Osteoblast (primary cell): ENCODE results near the gene KIF1B. TPM values are rescaled to one million over a fixed set of nuclear protein-coding genes. Genes with fewer than 3 reads are reported as not detected.

Source experiments
- DNase-seq: peaks from one replicate; pipeline ENCODE4 v3.0.0; 2011; ENCODE audit warnings: low spot score, mixed read lengths; ENCODE audit not compliant: insufficient read length; ENCODE audit errors: missing footprints
- H2AFZ ChIP-seq: 2 replicates; pipeline ENCODE4 v1.6.0; 2011; ENCODE audit warnings: mild to moderate bottlenecking, low read length
- H3K27ac ChIP-seq: 2 replicates; pipeline ENCODE4 v1.5.1; 2011; ENCODE audit warnings: mild to moderate bottlenecking, low read depth, low read length, moderate library complexity
- H3K27me3 ChIP-seq: 2 replicates; pipeline ENCODE4 v1.6.0; 2012; ENCODE audit warnings: mild to moderate bottlenecking, control low read depth, inconsistent platforms, low read length, moderate library complexity; ENCODE audit not compliant: insufficient read depth
- H3K36me3 ChIP-seq: 2 replicates; pipeline ENCODE4 v1.5.1; 2011; ENCODE audit warnings: mild to moderate bottlenecking, low read length, control low read depth, moderate library complexity; ENCODE audit not compliant: insufficient read depth
- H3K4me1 ChIP-seq: 2 replicates; pipeline ENCODE4 v1.5.1; 2011; ENCODE audit warnings: mild to moderate bottlenecking, low read length, control low read depth, moderate library complexity; ENCODE audit not compliant: insufficient read depth
- H3K4me2 ChIP-seq: 2 replicates; pipeline ENCODE4 v1.6.0; 2011; ENCODE audit warnings: mild to moderate bottlenecking, low read length; ENCODE audit not compliant: insufficient read depth
- H3K4me3 ChIP-seq: fragments of 200-600 bp; sonication (generic); 3 replicates; pipeline ENCODE4 v1.5.1; 2012; ENCODE audit warnings: mild to moderate bottlenecking, low read length, inconsistent platforms; ENCODE audit not compliant: insufficient read depth
- H3K79me2 ChIP-seq: 2 replicates; pipeline ENCODE4 v1.6.0; 2012; ENCODE audit warnings: mild to moderate bottlenecking, low read length, control low read depth, inconsistent platforms; ENCODE audit not compliant: insufficient read depth
- H3K9me3 ChIP-seq: 2 replicates; pipeline ENCODE4 v1.5.1; 2011; ENCODE audit warnings: low read depth, low read length, control low read depth
- H4K20me1 ChIP-seq: 2 replicates; pipeline ENCODE4 v1.6.0; 2012; ENCODE audit warnings: mild to moderate bottlenecking, low read length, control low read depth; ENCODE audit not compliant: insufficient read depth
- CTCF ChIP-seq: IDR thresholded peaks from 2 replicates; pipeline ENCODE4 v1.5.1; 2011; ENCODE audit warnings: mild to moderate bottlenecking, low read depth, low read length, moderate library complexity; ENCODE audit errors: extremely low read depth
- total RNA-seq: library from RNA; depleted of rRNA; stranded (reverse); fragments of >200 nt; gene quantifications from 2 replicates; pipeline ENCODE4 v1.2.3, GENCODE V29; 2012

KIF1B gene
- total RNA-seq, 1 donor: 35.8 TPM

GRCh38 chr1:10380594-10381275 lies 170.4 kb downstream of the KIF1B start:
- Histone ChIP-seq H3K4me2 (peak overlapping the region; percentile 69), H3K9me3 (no peaks in the 10 kb centered on the region), H3K79me2 (no peaks in the 10 kb centered on the region), H2AFZ (no peak overlapping the region), H3K4me1 (peaks cover 17% of the 10 kb centered on the region), H3K27ac (peak overlapping the region; percentile 81), H4K20me1 (no peaks in the 10 kb centered on the region), H3K36me3 (peaks cover 15% of the 10 kb centered on the region), H3K27me3 (no peaks in the 10 kb centered on the region), H3K4me3 (no peak overlapping the region)
- peak; percentile 97 for DNase-seq
- TF ChIP-seq CTCF: no peak

GRCh38 chr1:10383630-10384029 lies 173.3 kb downstream of the KIF1B start:
- Histone ChIP-seq H3K4me1 (peaks cover 27% of the 10 kb centered on the region), H2AFZ (no peak overlapping the region), H3K4me2 (no peak overlapping the region), H3K36me3 (peaks cover under 1% of the 10 kb centered on the region), H4K20me1 (no peaks in the 10 kb centered on the region), H3K4me3 (no peak overlapping the region), H3K9me3 (no peaks in the 10 kb centered on the region), H3K27me3 (no peaks in the 10 kb centered on the region), H3K79me2 (no peaks in the 10 kb centered on the region), H3K27ac (no peak overlapping the region)
- no peak for DNase-seq
- no peak for TF ChIP-seq CTCF

GRCh38 chr1:10384219-10384618 lies 173.8 kb downstream of the KIF1B start:
- H3K9me3 ChIP-seq: no peaks in the 10 kb centered on the region
- no peaks in the 10 kb centered on the region for H3K27me3 ChIP-seq
- DNase-seq: no peak
- H2AFZ ChIP-seq: no peak overlapping the region
- peaks cover 27% of the 10 kb centered on the region for H3K4me1 ChIP-seq
- no peaks in the 10 kb centered on the region for H3K79me2 ChIP-seq
- no peak overlapping the region for H3K27ac ChIP-seq
- no peak overlapping the region for H3K4me3 ChIP-seq
- H3K36me3 ChIP-seq: no peaks in the 10 kb centered on the region
- H3K4me2 ChIP-seq: no peak overlapping the region
- no peak for TF ChIP-seq CTCF
- no peaks in the 10 kb centered on the region for H4K20me1 ChIP-seq

GRCh38 chr1:10386761-10387676 lies 176.6 kb downstream of the KIF1B start:
- Histone ChIP-seq H3K36me3 (no peaks in the 10 kb centered on the region), H3K4me2 (peak overlapping the region; percentile 81), H3K4me1 (peaks cover 16% of the 10 kb centered on the region), H4K20me1 (no peaks in the 10 kb centered on the region), H3K9me3 (no peaks in the 10 kb centered on the region), H3K79me2 (no peaks in the 10 kb centered on the region), H2AFZ (peak overlapping the region; percentile 49), H3K27ac (peak overlapping the region; percentile 90), H3K4me3 (peak overlapping the region; percentile 52), H3K27me3 (no peaks in the 10 kb centered on the region)
- no peak for DNase-seq
- TF ChIP-seq CTCF: no peak
